SKM-1 (cell line): ENCODE measurements around the gene RPS6KC1.
"Not testable (repeated sequence)": the region's sequence is repeated elsewhere in the genome, so short reads cannot be mapped to it uniquely, and the experiment has no call there.

Experiments
- DNase-seq: peaks from one replicate; lab custom pipeline; 2025; ENCODE audit not compliant: unreplicated experiment; lab: John Stamatoyannopoulos, UW

RPS6KC1 gene

DNA sequence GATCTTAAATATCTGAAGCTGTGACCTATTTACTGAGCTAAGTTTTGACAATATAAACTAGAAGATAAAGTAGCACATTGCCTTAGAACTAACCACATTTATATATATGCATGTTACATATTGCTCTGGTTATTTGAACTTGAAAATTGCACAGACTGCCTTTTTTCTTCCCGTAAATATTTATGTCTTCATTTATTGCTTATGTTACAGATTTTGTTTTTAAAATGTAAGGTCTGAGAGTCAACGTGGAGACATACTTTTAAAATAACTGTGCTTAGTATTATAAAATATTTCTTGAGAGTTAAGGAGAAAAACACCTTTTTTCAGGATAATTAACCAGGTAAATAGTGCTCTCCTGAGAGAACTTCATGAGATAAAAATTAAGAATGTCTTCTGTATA is 3.1 kb downstream of the RPS6KC1 start:
- DNase-seq, result no peak

GRCh38 chr1:213054733-213055591 is 3.9 kb downstream of the RPS6KC1 start:
- no peak for DNase-seq

GRCh38 chr1:213055767-213056166 is 4.7 kb downstream of the RPS6KC1 start:
- no peak for DNase-seq

- DNase-seq, result no peak
These were observed 6.4 kb downstream of the RPS6KC1 start for GRCh38 chr1:213057264-213058059.

- DNase-seq, result no peak
These were observed 9.8 kb downstream of the RPS6KC1 start for GRCh38 chr1:213060836-213061235.

GRCh38 chr1:213061263-213061662 is 10.2 kb downstream of the RPS6KC1 start:
- no peak for DNase-seq

GRCh38 chr1:213065800-213066199 is 14.8 kb downstream of the RPS6KC1 start:
- DNase-seq, result no peak

DNA sequence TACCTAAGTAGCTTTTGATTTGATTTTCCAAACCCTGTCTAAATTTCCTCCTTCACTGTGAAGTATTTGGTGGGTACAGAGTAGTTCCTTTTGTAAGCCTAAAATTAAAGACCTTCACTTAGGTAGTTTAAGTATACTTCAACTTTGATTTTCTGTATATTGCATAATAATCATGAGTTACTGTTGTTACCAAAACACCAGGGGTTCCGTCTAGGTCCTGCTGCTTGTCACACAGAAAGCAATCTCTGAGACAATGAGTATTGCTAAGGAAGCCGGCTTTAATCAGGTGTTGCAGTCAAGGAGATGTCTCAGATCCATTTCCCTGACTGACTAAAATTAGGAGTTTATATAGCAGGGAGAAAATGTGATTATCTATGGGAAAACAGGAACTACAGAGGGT is 15.3 kb downstream of the RPS6KC1 start:
- DNase-seq, result no peak

- no peak for DNase-seq
These were observed 16.3 kb downstream of the RPS6KC1 start for GRCh38 chr1:213067352-213067751.

GRCh38 chr1:213070406-213070805 is 19.4 kb downstream of the RPS6KC1 start:
- no peak for DNase-seq

DNA sequence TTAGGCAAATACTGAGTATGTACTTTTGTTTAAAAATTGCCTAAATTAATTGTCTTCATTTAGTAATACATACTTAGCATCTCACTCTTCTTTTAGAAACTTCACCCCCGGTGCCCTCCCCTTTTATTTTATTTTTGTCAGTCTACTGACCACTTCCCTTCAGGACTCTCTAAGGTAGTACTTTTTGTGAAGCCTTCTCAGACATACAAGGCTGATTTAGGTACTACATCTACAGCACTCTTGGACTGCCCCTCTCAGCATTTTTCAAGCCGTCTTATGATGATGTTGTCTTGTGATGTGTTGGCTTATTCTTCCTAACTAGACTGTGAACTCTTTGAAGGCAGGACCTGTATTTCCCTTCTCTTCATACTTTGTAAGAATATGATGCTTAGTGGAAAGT is 24.7 kb downstream of the RPS6KC1 start:
- DNase-seq, result no peak

DNA sequence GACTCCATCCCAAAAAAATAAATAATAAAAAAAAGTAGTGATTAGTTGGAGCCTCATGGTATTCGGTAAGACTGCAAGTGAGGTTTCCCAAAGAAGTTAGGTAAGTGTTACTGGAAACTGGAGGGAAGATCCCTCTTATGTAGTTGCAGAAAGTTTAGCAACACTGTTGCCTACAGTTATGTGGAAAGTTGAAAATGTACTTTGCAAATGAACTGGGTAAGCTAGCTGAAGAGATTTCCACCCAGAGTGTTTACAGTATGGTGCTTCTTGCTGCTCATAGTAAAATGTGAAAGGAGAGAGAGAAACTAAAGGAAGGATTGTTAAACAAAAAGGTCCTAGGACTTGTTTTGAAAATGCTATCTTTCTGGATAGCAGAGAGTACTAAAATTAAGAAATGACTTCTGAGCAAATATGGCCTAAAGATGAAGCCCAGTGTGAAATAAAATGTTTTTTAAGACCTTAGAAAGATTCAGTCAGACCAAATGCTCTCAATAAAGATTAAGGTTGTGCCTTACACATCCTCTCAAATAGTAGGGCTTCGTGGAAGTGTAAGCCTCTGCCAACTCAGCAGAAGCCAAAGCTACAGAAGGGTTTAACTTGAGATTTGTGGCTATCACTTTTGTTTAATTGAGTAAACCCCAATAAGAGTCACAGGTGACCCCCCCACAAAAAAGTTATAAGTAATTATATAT is 31.5 kb downstream of the RPS6KC1 start:
- no peak for DNase-seq

GRCh38 chr1:213083112-213083445 is 32.0 kb downstream of the RPS6KC1 start:
- DNase-seq, result no peak

- no peak for DNase-seq
These were observed 36.9 kb downstream of the RPS6KC1 start for GRCh38 chr1:213087911-213088310.

GRCh38 chr1:213089924-213090677 is 39.1 kb downstream of the RPS6KC1 start:
- no peak for DNase-seq

GRCh38 chr1:213094446-213094845 is 43.4 kb downstream of the RPS6KC1 start:
- no peak for DNase-seq

DNA sequence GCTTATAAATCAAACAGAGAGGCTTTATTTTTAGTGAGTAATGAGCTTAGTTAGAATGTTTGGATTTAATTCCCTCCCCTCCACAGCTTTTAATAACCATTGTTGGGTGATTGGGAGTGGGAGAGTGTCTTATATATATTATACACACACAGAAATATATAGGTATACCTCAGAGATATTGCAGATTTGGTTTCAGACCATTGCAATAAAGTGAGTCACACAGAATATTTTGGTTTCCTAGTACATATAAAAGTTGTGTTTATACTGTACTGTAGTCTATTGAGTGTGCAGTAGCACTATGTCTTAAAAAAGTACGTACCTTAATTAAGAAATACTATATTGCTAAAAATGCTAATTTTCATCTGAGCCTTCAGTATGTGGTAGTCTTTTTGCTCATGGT is 44.4 kb downstream of the RPS6KC1 start:
- no peak for DNase-seq

DNA sequence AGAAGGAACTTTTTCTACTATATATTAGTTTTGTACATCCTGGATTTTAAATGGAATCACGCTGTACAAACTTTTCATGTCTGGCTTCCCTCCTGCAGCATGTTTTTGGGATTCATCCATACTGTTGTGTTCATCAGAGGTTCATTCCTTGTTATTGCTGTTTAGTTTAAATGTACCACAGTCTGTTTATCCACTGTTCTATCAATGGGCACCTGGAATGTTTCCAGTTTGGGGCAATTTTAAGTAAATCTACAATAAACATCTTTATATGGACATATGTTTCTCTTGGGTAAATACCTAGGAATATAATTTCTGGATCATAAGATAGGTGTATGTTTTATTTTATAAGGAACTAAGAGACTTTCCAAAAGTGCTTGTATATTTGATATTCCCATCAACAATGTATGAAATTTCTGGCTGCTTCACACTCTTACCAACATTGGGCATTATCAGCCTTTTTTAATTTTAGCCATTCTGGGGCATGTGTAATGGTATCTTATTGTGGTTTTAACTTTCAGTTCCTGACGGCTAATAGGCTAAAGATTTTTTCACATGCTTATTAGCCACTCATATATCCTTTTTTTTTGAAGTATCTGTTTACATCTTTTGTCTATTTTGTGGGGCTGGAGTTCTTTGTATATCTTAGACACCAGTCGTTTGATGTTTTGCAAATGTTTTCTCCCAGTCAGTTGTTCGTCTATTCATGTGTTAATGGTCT is 48.8 kb downstream of the RPS6KC1 start:
- no peak for DNase-seq

GRCh38 chr1:213100565-213100964 is 49.5 kb downstream of the RPS6KC1 start:
- DNase-seq, result not testable (repeated sequence)
